ENCODE results near the gene GNAT1. TPM values are rescaled to one million over a fixed set of nuclear protein-coding genes. Genes with fewer than 3 reads are reported as not detected.
"Not testable (repeated sequence)": the region's sequence is repeated elsewhere in the genome, so short reads cannot be mapped to it uniquely, and the experiment has no call there.

Gene GNAT1
- total RNA-seq, 1 experiment from 2014 or later, result not detected

- no peak for DNase-seq (ENCODE audit: low read depth)
Measured at GRCh38 chr3:50239649-50240048, 48.2 kb downstream of the GNAT1 start.

GRCh38 chr3:50241163-50241562, 49.8 kb downstream of the GNAT1 start:
- no peak for DNase-seq (ENCODE audit: low read depth)

- DNase-seq (ENCODE audit: low read depth), result no peak
Measured at GRCh38 chr3:50241713-50242380, 50.4 kb downstream of the GNAT1 start.

GRCh38 chr3:50242381-50242770, 51.0 kb downstream of the GNAT1 start:
- DNase-seq (ENCODE audit: low read depth), result no peak

- DNase-seq (ENCODE audit: low read depth), result peak; percentile 85
Measured at GRCh38 chr3:50242851-50243542, 51.6 kb downstream of the GNAT1 start.

GRCh38 chr3:50243543-50243895, 52.1 kb downstream of the GNAT1 start:
- DNase-seq (ENCODE audit: low read depth), result no peak

GRCh38 chr3:50244813-50245212, 53.4 kb downstream of the GNAT1 start:
- not testable (repeated sequence) for DNase-seq (ENCODE audit: low read depth)

- peak; percentile 70 for DNase-seq (ENCODE audit: low read depth)
Measured at GRCh38 chr3:50245251-50245745, 53.9 kb downstream of the GNAT1 start.

- peak; percentile 62 for DNase-seq (ENCODE audit: low read depth)
Measured at GRCh38 chr3:50245831-50246516, 54.6 kb downstream of the GNAT1 start.

GRCh38 chr3:50246517-50246954, 55.1 kb downstream of the GNAT1 start:
- peak; percentile 100 for DNase-seq (ENCODE audit: low read depth)

Other genes with a start within 250 kb of the GNAT1 start
- gene RBM5, start 102.7 kb upstream of the GNAT1 start, total RNA-seq (2014; rRNA removed; shearing (Covaris generic)), result 81.7 and 108 TPM in 2 replicates
- 1.5 and 1.9 TPM in 2 replicates for gene SEMA3F, start 36.3 kb upstream of the GNAT1 start, total RNA-seq (2014; rRNA removed; shearing (Covaris generic))
- gene SLC38A3, start 13.7 kb downstream of the GNAT1 start, total RNA-seq (2014; rRNA removed; shearing (Covaris generic)), result not detected in 2 replicates
- gene GNAI2, start 44.6 kb downstream of the GNAT1 start, total RNA-seq (2014; rRNA removed; shearing (Covaris generic)), result 302 and 305 TPM in 2 replicates
- 3.1 and 5.6 TPM in 2 replicates for gene SEMA3B, start 77.5 kb downstream of the GNAT1 start, total RNA-seq (2014; rRNA removed; shearing (Covaris generic))
- not detected in 2 replicates for gene LSMEM2, start 87.5 kb downstream of the GNAT1 start, total RNA-seq (2014; rRNA removed; shearing (Covaris generic))
- 97.9 and 116 TPM in 2 replicates for gene IFRD2, start 100.8 kb downstream of the GNAT1 start, total RNA-seq (2014; rRNA removed; shearing (Covaris generic))
- gene HYAL3, start 107.8 kb downstream of the GNAT1 start, total RNA-seq (2014; rRNA removed; shearing (Covaris generic)), result 11.5 and 12.0 TPM in 2 replicates
- 14.6 and 16.1 TPM in 2 replicates for gene NAA80, start 107.8 kb downstream of the GNAT1 start, total RNA-seq (2014; rRNA removed; shearing (Covaris generic))
- 0.29 and 0.72 TPM in 2 replicates for gene HYAL1, start 112.0 kb downstream of the GNAT1 start, total RNA-seq (2014; rRNA removed; shearing (Covaris generic))
- 42.2 and 52.3 TPM in 2 replicates for gene HYAL2, start 131.1 kb downstream of the GNAT1 start, total RNA-seq (2014; rRNA removed; shearing (Covaris generic))
- gene TUSC2, start 136.6 kb downstream of the GNAT1 start, total RNA-seq (2014; rRNA removed; shearing (Covaris generic)), result 26.8 and 33.7 TPM in 2 replicates
- gene RASSF1, start 149.2 kb downstream of the GNAT1 start, total RNA-seq (2014; rRNA removed; shearing (Covaris generic)), result 51.7 and 77.8 TPM in 2 replicates
- 2.9 and 5.2 TPM in 2 replicates for gene ZMYND10, start 154.1 kb downstream of the GNAT1 start, total RNA-seq (2014; rRNA removed; shearing (Covaris generic))
- gene NPRL2, start 159.2 kb downstream of the GNAT1 start, total RNA-seq (2014; rRNA removed; shearing (Covaris generic)), result 26.2 and 35.7 TPM in 2 replicates
- 39.7 and 49.1 TPM in 2 replicates for gene CYB561D2, start 159.3 kb downstream of the GNAT1 start, total RNA-seq (2014; rRNA removed; shearing (Covaris generic))
- gene TMEM115, start 167.9 kb downstream of the GNAT1 start, total RNA-seq (2014; rRNA removed; shearing (Covaris generic)), result 42.5 and 45.4 TPM in 2 replicates

All from RPMI7951 (cell line).